ENCODE data around the gene MEP1B.
"Not testable (repeated sequence)": the region's sequence is repeated elsewhere in the genome, so short reads cannot be mapped to it uniquely, and the experiment has no call there.

MEP1B gene

GRCh38 chr18:32209685-32210445 lies 20.0 kb downstream of the MEP1B start:
- no peak for DNase-seq

- no peak for DNase-seq
Measured at GRCh38 chr18:32213693-32214092, 23.9 kb downstream of the MEP1B start.

- no peak for DNase-seq
Measured at GRCh38 chr18:32216390-32216789, 26.6 kb downstream of the MEP1B start.

GRCh38 chr18:32219431-32220018 lies 29.7 kb downstream of the MEP1B start:
- no peak for DNase-seq

GRCh38 chr18:32233348-32233747 lies 43.5 kb downstream of the MEP1B start:
- not testable (repeated sequence) for DNase-seq

- DNase-seq, result no peak
Measured at GRCh38 chr18:32237049-32237448, 47.2 kb downstream of the MEP1B start.

- DNase-seq, result no peak
Measured at GRCh38 chr18:32238635-32239268, 48.9 kb downstream of the MEP1B start.

- no peak for DNase-seq
Measured at GRCh38 chr18:32242395-32242794, 52.6 kb downstream of the MEP1B start.

- DNase-seq, result no peak
Measured at GRCh38 chr18:32243358-32243757, 53.5 kb downstream of the MEP1B start.

- DNase-seq, result no peak
Measured at GRCh38 chr18:32244881-32245280, 55.0 kb downstream of the MEP1B start.

- DNase-seq, result no peak
Measured at GRCh38 chr18:32249147-32249929, 59.5 kb downstream of the MEP1B start.

GRCh38 chr18:32251466-32251865 lies 61.6 kb downstream of the MEP1B start:
- no peak for DNase-seq

GRCh38 chr18:32252141-32252860 lies 62.5 kb downstream of the MEP1B start:
- DNase-seq, result no peak

GRCh38 chr18:32255570-32255969 lies 65.7 kb downstream of the MEP1B start:
- DNase-seq, result no peak

- DNase-seq, result no peak
Measured at GRCh38 chr18:32257084-32257785, 67.4 kb downstream of the MEP1B start.

- no peak for DNase-seq
Measured at GRCh38 chr18:32258148-32258547, 68.3 kb downstream of the MEP1B start.

- no peak for DNase-seq
Measured at GRCh38 chr18:32258558-32259204, 68.8 kb downstream of the MEP1B start.

- no peak for DNase-seq
Measured at GRCh38 chr18:32259553-32259952, 69.7 kb downstream of the MEP1B start.

GRCh38 chr18:32261003-32261402 lies 71.2 kb downstream of the MEP1B start:
- DNase-seq, result no peak

GRCh38 chr18:32262092-32262491 lies 72.3 kb downstream of the MEP1B start:
- DNase-seq, result no peak

- DNase-seq, result no peak
Measured at GRCh38 chr18:32264401-32264800, 74.6 kb downstream of the MEP1B start.

GRCh38 chr18:32267463-32267862 lies 77.6 kb downstream of the MEP1B start:
- DNase-seq, result no peak

All from NCI-H1930 (cell line).